GM10847 (cell line): ENCODE results near the gene JMJD1C.

Experiments used
- POLR2A ChIP-seq: IDR thresholded peaks from 2 replicates; pipeline ENCODE4 v1.6.1; 2011; ENCODE audit not compliant: insufficient read length; ENCODE audit errors: extremely low read depth

The JMJD1C gene

DNA sequence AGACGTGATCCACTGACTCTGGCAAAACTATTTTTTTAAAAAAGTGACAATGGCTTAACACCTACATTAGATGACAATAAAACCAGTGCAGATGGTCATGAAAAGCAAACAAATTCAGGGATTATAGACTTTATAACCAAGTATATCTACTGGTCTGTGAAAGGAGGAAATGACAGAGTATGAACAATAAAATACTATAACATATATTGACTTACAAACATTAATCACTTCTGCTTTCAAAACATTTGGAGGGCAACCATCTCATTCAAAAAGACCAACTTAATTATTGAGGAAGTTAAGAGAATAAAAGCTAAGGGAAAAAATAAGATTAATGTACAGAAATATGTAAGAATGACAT lies 34.8 kb downstream of the JMJD1C start:
- no peak for TF ChIP-seq POLR2A

DNA sequence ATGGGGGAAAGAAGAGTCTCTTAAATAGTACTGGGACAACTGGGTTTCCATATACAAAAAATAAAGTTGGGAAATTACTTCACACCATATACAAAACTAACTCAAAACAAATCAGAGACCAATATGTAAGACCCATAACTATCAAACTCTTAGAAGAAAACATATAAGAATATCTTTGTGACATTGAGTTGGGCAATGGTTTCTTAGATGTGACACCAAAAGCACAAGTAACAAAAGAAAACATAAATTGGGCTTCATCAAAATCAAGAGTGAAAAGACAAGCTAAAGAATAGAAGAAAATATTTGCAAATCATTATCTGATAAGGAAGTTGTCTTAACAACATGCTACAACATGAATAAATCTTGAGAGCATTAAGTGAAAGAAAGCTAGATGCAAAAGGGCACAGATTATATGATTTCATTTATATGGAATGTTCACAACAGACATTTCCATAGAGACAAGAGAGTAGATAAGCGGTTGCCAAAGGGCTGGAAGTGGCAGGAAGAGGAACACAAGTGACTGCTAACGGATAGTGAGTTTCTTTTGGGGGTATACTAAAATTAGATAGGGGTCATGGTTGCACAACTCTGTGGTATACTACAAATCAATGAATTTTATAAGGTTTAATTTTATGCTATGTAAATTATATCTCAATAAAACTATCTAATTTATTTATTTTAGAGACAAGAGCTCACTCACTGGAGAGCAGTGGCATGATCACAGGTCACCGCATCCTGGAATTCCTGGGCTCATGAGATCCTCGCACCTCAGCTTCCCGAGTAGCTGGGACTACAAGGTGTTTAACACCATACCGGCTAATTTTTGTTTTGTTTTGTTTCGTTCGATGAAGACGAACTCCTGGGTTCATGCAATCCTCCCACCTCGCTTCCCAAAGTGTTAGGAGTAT lies 35.4 kb downstream of the JMJD1C start:
- TF ChIP-seq POLR2A = no peak

DNA sequence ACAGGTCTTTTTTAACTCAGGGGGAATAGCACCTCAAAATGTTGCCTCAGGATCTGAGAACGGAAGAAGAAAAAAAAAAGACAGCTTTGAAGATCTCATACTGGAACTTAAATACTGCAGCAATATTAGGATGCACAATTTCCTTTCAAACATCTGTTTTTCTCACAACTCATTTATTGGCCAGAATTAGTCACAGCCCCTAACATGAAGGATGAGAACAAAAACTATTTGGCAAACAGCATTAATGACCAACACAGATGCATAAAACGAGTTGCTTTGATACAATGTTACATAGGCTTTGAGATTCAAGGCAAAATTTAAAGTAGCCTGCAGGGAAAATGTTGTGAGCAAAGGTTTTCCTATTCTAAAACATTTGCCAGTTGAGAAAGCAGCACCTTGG lies 36.5 kb downstream of the JMJD1C start:
- TF ChIP-seq POLR2A = no peak

DNA sequence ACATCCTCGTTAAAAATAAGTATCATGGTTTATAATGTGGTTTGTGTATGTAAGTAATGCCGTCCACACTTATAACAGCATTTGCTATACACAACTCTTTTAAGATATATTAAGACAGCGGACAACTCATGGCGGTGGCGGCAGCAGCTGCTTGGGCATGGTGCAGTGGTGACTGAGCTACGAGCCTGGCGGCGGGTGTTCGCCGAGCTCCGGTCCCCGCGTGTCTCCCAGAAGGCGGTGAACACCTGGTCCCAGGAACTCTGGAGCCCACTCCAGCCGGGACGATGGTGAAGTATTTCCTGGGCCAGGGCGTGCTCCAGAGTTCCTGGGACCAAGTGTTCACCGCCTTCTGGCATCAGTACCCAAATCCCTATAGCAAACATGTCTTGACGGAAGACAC lies 38.8 kb downstream of the JMJD1C start:
- no peak for TF ChIP-seq POLR2A

DNA sequence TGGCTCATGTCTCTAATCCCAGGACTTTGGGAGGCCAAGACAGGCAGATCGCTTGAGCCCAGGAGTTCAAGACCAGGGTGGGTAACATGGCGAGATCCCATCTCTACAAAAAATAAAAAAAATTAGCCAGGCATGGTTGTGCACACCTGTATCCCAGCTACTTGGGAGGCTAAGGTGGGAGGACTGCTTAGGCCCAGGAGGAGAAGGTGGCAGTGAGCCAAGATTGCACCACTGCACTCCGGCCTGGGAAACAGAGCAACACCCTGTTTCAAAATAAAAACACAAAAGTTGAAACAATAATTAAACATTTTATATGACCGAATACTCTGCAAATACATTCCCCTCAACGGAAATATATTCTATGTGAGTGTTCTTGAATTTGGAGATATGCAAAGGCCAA lies 40.3 kb downstream of the JMJD1C start:
- no peak for TF ChIP-seq POLR2A

DNA sequence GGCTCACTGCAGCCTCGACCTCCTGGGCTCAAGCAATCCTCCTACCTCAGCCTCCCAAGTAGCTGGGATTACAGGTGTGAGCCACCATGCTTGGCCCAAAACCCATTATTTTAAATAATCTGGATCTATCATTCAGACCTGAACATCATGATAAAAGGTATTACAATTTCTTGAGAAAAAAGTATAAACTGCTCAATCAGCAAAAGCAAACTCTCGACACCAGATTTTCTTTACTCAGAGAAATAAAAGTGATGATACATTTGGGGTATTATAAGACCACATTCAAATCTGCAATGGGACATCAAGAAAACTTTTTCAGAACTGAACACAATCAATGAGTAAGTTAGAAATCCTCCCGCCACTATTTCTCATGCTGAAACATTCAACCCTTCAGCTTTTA lies 41.2 kb downstream of the JMJD1C start:
- no peak for TF ChIP-seq POLR2A

DNA sequence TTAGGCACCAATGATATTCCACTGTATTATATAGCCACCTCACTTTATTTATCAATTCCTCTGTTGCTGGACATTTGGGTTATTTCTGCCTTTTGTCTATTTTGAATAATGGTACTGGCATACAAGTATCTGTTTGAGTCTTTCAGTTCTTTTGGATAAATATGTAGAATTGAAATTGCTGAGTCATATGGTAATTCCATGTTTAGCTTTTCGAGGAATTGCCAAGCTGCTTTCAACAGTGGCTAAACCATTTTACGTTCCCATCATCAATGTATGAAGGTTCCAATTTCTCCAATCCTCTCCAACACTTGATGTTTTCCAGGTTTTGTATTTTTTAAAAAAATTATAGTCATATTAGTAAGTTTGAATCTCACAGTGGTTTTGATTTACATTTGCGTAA lies 42.3 kb downstream of the JMJD1C start:
- no peak for TF ChIP-seq POLR2A

DNA sequence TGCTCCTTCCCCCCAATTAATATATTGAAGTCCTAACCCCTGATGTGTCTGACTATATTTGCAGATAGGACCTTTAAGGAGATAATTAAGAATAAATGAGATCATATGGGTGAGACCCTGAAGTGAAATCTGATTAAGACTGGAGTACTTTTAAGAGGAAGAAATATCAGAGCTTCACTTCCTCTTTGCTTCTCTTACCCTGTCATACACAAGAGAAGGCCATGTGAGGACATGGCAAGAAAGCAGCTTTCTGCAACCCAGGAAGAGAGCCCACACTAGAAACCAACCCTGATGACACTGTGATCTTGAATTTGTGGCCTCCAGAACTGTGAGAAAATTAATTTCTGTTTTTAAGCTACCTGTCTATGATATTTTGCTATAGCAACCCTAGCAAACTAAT lies 44.2 kb downstream of the JMJD1C start:
- no peak for TF ChIP-seq POLR2A

DNA sequence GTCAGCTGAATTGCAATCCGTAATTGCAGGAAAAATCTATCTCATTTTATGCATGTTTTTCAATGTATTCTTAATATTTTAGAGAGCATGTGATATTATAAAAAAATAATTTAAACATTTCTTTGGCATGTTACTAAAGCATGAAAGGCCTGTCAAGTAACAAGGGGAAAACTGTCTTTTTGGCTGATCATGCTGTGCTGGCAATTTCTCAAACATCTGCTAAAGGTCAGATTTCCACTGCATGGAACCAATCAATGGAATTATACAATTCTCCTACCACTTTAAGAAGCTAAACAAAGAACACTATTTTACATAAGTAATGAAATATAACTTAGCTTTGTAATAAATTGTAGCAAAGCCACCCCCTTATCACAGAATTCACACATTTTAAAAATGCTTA lies 49.4 kb downstream of the JMJD1C start:
- no peak for TF ChIP-seq POLR2A

DNA sequence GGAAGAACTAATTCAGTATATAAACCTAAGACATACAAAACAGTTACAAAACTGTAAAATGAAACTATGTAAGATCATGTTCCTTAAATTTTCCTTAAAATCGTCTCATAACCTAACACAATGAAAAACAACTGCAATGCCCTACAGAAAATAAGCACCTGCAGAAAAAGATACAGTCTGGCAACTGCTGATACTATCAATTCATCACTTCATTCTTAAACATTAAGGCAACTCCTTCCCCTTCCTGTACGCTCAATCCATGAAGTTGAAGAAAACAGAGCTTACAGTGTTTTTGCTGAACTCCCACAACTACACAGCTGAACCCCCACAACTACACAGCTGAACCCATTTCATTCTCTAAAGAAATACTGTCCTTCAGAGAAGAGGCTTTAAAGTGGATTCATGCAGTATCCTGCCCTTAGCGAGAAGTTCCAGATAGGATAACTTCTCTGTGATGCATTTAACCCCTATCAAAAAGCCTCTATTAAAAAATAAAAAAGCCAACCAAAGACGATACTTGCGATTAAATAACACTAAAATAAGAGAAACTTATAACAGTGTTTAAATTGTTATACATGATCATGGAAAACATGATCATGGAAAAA lies 50.0 kb downstream of the JMJD1C start:
- no peak for TF ChIP-seq POLR2A

DNA sequence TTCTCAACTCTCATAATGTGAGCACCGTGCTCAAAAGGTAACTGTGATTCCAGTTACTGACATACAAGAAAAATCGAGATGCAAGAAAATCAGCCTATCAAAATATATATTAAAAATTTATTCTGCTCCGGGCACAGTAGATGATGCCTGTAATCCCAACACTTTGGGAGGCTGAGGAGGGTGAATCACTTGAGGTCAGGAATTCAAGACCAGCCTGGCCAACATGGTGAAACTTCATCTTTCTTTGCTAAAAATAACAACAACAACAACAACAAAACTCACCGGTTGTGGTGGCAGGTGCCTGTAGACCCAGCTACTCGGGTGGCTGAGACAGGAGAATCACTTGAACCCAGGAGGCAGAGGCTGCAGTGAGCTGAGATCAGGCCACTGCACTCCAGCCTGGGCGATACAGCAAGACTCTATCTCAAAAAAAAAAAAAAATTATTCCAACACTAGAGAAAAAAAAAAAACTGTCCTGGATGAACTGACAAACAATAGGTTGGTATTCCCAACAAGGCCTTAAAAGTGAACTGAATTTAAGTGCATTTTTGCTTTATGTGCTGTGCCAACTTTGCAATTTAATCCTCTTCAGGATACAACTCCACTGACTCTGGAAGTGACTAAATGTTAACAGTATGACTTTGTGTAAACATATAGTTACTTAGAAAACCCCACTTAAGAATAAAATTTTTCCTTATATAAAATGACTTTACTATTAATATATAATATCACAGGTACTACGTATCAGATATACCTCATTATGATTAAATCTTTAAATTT lies 51.1 kb downstream of the JMJD1C start:
- no peak for TF ChIP-seq POLR2A

DNA sequence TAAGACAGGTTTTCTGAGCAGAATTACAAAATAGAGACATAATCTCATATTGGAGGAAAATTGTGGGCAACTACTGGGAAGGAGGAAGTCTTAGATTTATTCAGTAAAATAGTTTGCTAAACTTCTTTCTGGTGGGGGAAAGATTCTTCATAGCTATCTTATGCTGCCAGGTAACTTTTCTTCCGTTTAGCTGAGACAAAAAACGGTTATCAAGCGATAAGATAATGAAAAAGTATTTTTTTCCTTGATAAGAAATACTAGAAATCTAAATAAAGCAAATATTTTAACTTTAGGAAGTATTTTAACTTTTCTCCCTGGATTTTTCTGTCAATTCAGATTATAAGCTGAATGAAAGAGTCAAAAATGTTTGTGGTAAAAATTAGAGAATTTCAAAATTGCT lies 52.3 kb downstream of the JMJD1C start:
- TF ChIP-seq POLR2A = no peak

DNA sequence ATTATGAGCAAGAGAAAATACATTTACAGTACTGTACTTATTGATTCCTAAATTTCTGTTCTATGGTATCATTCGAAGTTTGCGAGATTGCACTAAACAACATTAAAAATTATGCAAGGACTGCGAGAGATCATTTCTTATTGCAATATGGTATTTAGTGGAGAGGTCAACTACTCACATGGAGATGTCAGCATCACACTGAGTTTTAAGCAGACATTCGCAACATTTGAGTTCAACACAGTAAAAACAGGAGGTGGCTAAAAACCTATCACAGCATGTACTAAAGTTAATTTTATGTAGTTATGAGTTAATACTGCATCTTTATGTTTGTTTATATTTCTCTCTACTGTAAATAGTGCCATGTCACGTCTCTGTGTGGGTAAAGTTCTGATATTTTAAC lies 53.5 kb downstream of the JMJD1C start:
- no peak for TF ChIP-seq POLR2A

DNA sequence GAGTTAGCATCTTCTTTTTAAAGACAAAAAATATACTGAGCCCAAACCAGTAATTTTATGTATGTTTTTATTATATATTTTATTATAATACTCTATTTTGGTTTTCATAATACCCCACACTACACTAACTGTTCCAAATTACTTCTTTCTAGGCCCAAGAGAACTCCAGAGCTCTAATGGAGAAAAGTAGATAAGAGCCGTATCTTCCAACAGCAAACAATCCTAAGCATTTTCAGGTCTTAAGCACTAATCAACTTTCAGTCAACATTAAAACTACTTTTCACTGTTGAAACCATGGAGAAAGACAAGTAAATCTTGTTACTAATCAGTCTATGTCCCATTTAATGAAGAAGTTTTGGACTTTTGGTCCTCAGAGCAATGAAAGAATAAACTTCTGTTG lies 55.1 kb downstream of the JMJD1C start:
- TF ChIP-seq POLR2A = no peak

DNA sequence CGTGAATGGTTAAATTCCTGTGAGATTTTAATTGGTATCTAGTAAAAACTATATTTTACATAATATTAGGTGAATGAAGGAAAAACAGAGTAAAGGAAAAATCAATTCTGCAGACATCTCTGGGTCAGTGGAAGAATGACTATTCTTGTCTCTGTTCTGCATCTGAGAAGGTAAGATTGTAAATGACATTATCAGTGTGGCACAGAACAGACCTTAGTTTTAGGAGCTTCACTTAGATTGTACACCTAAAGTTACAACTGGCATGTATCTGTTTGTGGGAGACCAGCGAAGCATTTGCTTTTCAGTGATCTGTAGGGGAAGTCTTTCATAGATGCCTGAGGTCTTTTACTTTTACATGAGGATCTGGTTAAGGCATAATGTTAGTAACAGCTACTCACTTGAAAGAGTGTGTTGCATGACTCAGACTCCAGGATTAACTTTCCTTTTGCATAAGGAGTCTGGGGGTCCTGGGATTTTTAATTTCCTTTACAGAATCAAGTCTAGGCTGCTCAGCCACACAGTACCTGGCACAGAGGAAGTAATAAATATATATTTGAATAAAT lies 56.2 kb downstream of the JMJD1C start:
- TF ChIP-seq POLR2A = no peak

DNA sequence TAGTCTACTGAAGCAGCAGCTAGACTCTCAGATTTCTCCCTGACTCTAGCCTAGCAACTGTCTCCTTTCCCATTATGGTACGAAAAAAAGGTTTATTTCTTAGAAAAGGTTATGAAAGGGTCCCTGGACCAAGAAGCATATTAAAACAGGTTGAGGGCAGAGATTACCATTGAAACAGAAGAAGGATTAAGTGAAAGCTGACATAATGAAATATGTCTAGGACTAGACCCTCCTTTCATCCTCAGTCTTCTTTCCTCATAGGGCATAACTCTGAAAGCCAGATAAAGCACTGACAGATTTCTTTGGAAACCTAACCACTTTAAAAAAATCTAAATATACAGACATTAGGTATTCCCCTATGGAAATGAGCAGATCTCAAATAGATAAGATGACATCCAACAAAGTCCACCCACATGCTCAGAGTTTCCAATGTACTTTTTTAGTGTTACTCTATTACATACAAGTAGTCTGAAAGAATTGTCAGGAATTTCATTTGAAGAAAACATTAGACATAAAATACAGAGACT lies 58.6 kb downstream of the JMJD1C start:
- TF ChIP-seq POLR2A = no peak

DNA sequence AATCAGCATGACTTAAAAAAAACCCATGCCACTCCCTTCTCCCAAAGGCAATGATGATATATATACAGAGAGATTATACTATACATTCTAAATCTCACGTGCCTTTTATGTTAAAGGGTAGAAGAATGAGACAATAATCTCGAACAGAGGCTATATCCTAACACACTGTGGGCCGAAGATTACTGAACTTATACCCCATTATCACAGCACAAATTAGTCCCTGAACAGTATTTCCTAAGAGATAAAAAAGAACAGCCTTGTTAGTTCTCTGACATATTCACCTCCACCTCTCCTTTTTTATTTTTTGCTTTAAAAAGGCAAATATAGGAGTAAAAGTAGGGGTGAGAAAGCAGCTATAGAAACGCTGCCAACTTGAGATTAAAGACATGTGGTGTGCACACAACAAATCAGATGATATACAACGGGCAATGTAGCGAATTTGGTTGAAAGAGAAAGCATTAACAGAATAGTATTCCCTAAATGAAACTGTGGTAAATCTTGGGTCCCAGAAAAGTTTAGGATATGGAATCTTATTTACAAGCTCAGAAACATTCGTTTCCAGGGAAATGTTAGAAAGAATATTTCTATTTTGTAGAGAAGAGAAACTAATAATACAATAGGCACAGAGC lies 69.5 kb downstream of the JMJD1C start:
- TF ChIP-seq POLR2A = no peak
